ENCODE measurements around the gene SOD3.

The SOD3 gene

GRCh38 chr4:24842356-24842755 lies 47.0 kb downstream of the SOD3 start:
- no peak for DNase-seq (ENCODE audit: low spot score)

- DNase-seq (ENCODE audit: low spot score) = no peak
Observed at GRCh38 chr4:24843096-24843495, 47.7 kb downstream of the SOD3 start.

- DNase-seq (ENCODE audit: low spot score) = no peak
Observed at GRCh38 chr4:24845132-24845531, 49.8 kb downstream of the SOD3 start.

GRCh38 chr4:24845902-24846301 lies 50.5 kb downstream of the SOD3 start:
- no peak for DNase-seq (ENCODE audit: low spot score)

- no peak for DNase-seq (ENCODE audit: low spot score)
Observed at GRCh38 chr4:24846716-24847115, 51.3 kb downstream of the SOD3 start.

GRCh38 chr4:24849351-24849750 lies 54.0 kb downstream of the SOD3 start:
- DNase-seq (ENCODE audit: low spot score) = no peak

GRCh38 chr4:24849756-24850155 lies 54.4 kb downstream of the SOD3 start:
- no peak for DNase-seq (ENCODE audit: low spot score)
